H1 (cell line): Measurements from ENCODE around the gene GP9. TPM values are rescaled to one million over a fixed set of nuclear protein-coding genes. Genes with fewer than 3 reads are reported as not detected.

ENCODE experiments used
- CTCF ChIA-PET: fragments of 300-600 bp; sonication (Branson Sonifier 250); formaldehyde crosslinking; loops from one replicate; lab custom pipeline; 2021; ENCODE audit not compliant: partially characterized antibody; lab: Charles Lee
- POLR2A ChIA-PET: fragments of 300-600 bp; sonication (Branson Sonifier 250); formaldehyde crosslinking; loops from one replicate; lab custom pipeline; 2021; ENCODE audit warnings: inconsistent platforms; ENCODE audit not compliant: partially characterized antibody; lab: Charles Lee
- DNase-seq, 2 experiments: peaks; one replicate each; pipeline versions ENCODE4 v3.0.0 to v3.0.0-alpha.2; 2010 to 2022; ENCODE audit warnings: low spot score in 2 of 2, low read depth in 1 of 2, mixed read lengths in 1 of 2
- FAIRE-seq: peaks from 2 replicates; lab custom pipeline; 2011; peaks lifted over from hg19 to GRCh38; lab: Jason Lieb, UNC
- H2AFZ ChIP-seq: 2 replicates; pipeline ENCODE4 v1.8.1; 2012; ENCODE audit warnings: low read length, inconsistent platforms
- H2AK5ac ChIP-seq: 2 replicates; pipeline ENCODE4 v1.6.1; 2013; ENCODE audit warnings: low read depth, low read length
- H2BK120ac ChIP-seq: replicated peaks from 2 replicates; pipeline ENCODE3; 2013; ENCODE audit warnings: low read depth, low read length, inconsistent platforms
- H2BK12ac ChIP-seq: 2 replicates; pipeline ENCODE4 v1.6.1; 2013; ENCODE audit warnings: low read depth, low read length
- H2BK15ac ChIP-seq: 2 replicates; pipeline ENCODE4 v1.6.1; 2013; ENCODE audit warnings: low read length
- H2BK20ac ChIP-seq: 2 replicates; pipeline ENCODE4 v1.6.1; 2013; ENCODE audit warnings: low read length
- H2BK5ac ChIP-seq: 2 replicates; pipeline ENCODE4 v1.6.1; 2013; ENCODE audit warnings: low read depth, low read length
- H3K14ac ChIP-seq: 2 replicates; pipeline ENCODE4 v1.6.1; 2013; ENCODE audit warnings: inconsistent platforms; ENCODE audit not compliant: insufficient read length
- H3K18ac ChIP-seq: 2 replicates; pipeline ENCODE4 v1.6.1; 2013; ENCODE audit warnings: low read length; ENCODE audit errors: extremely low read depth
- H3K23ac ChIP-seq: 2 replicates; pipeline ENCODE4 v1.6.1; 2013; ENCODE audit warnings: inconsistent platforms; ENCODE audit not compliant: insufficient read length
- H3K23me2 ChIP-seq: 2 replicates; pipeline ENCODE4 v1.6.1; 2013; ENCODE audit warnings: low read depth, low read length
- H3K27ac ChIP-seq: 2 replicates; pipeline ENCODE4 v1.6.1; 2011; ENCODE audit warnings: low read depth, low read length, inconsistent platforms
- H3K27me3 ChIP-seq, 4 experiments: replicated peaks in 1 of 4; 1 replicate in 1 of 4; 2 replicates in 3 of 4; pipeline versions ENCODE4 v1.6.1 to v1.8.1; 2011 to 2013; ENCODE audit warnings: low read length in 3 of 4, mild to moderate bottlenecking in 3 of 4, inconsistent platforms in 2 of 4, mixed read lengths in 2 of 4, moderate library complexity in 1 of 4; ENCODE audit not compliant: control insufficient read depth in 3 of 4, insufficient read depth in 3 of 4; ENCODE audit errors: extremely low read depth in 1 of 4
- H3K36me3 ChIP-seq, 4 experiments: 2 replicates each; pipeline versions ENCODE4 v1.6.1 to v1.8.1; 2011 to 2013; ENCODE audit warnings: mild to moderate bottlenecking in 4 of 4, low read length in 3 of 4, moderate library complexity in 2 of 4, control low read depth in 1 of 4, inconsistent platforms in 1 of 4; ENCODE audit not compliant: insufficient read depth in 4 of 4, control insufficient read depth in 2 of 4
- H3K4ac ChIP-seq: replicated peaks from 2 replicates; pipeline ENCODE3; 2013; ENCODE audit warnings: low read length, low read depth, mixed read lengths, inconsistent platforms; ENCODE audit not compliant: insufficient read length
- H3K4me1 ChIP-seq, 4 experiments: replicated peaks in 1 of 4; 1 replicate in 1 of 4; 2 replicates in 3 of 4; pipeline versions ENCODE4 v1.6.1 to v1.8.1; 2011 to 2013; ENCODE audit warnings: low read length in 3 of 4, inconsistent platforms in 2 of 4, mixed read lengths in 1 of 4; ENCODE audit not compliant: insufficient read depth in 4 of 4, control insufficient read depth in 3 of 4
- H3K4me2 ChIP-seq, 2 experiments: 2 replicates each; pipeline versions ENCODE4 v1.6.1 to v1.8.1; 2011 to 2013; ENCODE audit warnings: low read depth in 2 of 2, low read length in 2 of 2, control low read depth in 1 of 2, inconsistent platforms in 1 of 2, mild to moderate bottlenecking in 1 of 2; ENCODE audit not compliant: insufficient read depth in 1 of 2
- H3K4me3 ChIP-seq, 4 experiments: fragments of 200-600, 300-600 bp in 1 of 4; sonication (generic), shearing (Covaris generic), sonication (Bioruptor Twin) in 1 of 4; 2 replicates each; pipeline versions ENCODE4 v1.5.1 to v1.8.1; 2011 to 2016; ENCODE audit warnings: low read length in 4 of 4, low read depth in 3 of 4, control low read depth in 2 of 4, inconsistent platforms in 2 of 4, mild to moderate bottlenecking in 2 of 4, mixed read lengths in 1 of 4, moderate library complexity in 1 of 4; ENCODE audit not compliant: insufficient read depth in 2 of 4; ENCODE audit errors: extremely low read depth in 1 of 4
- H3K56ac ChIP-seq: replicated peaks from 2 replicates; pipeline ENCODE3; 2013; ENCODE audit warnings: low read depth, mild to moderate bottlenecking, mixed read lengths, low read length, inconsistent platforms; ENCODE audit not compliant: insufficient read length
- H3K79me1 ChIP-seq: 2 replicates; pipeline ENCODE4 v1.6.1; 2013; ENCODE audit warnings: low read depth, low read length, control low read depth
- H3K79me2 ChIP-seq, 2 experiments: 2 replicates each; pipeline versions ENCODE4 v1.6.1 to v1.8.1; 2012 to 2013; ENCODE audit warnings: low read length in 2 of 2, mild to moderate bottlenecking in 2 of 2, inconsistent platforms in 1 of 2; ENCODE audit not compliant: insufficient read depth in 2 of 2, control insufficient read depth in 1 of 2
- H3K9ac ChIP-seq, 4 experiments: replicated peaks in 1 of 4; 1 replicate in 1 of 4; 2 replicates in 3 of 4; pipeline versions ENCODE4 v1.6.1 to v1.8.1; 2011 to 2013; ENCODE audit warnings: low read depth in 3 of 4, low read length in 3 of 4, control low read depth in 2 of 4, mild to moderate bottlenecking in 2 of 4, moderate library complexity in 2 of 4, inconsistent platforms in 1 of 4; ENCODE audit errors: extremely low read depth in 1 of 4
- H3K9me3 ChIP-seq, 2 experiments: 2 replicates each; pipeline versions ENCODE4 v1.6.1 to v1.8.1; 2012 to 2013; ENCODE audit warnings: mild to moderate bottlenecking in 2 of 2, moderate library complexity in 2 of 2, control low read depth in 1 of 2, inconsistent platforms in 1 of 2, low read depth in 1 of 2, low read length in 1 of 2, mixed read lengths in 1 of 2; ENCODE audit not compliant: insufficient read depth in 2 of 2
- H4K20me1 ChIP-seq, 2 experiments: replicated peaks in 1 of 2; 2 replicates each; pipeline versions ENCODE3 to v1.8.1; 2011 to 2013; ENCODE audit warnings: inconsistent platforms in 2 of 2, low read length in 2 of 2, mild to moderate bottlenecking in 1 of 2; ENCODE audit not compliant: insufficient read depth in 2 of 2, control insufficient read depth in 1 of 2
- H4K5ac ChIP-seq: 2 replicates; pipeline ENCODE4 v1.6.1; 2013; ENCODE audit warnings: low read length, low read depth, mixed read lengths, inconsistent platforms; ENCODE audit not compliant: insufficient read length
- H4K8ac ChIP-seq: 2 replicates; pipeline ENCODE4 v1.8.0; 2013; ENCODE audit warnings: mild to moderate bottlenecking, moderate library complexity, low read length, inconsistent platforms; ENCODE audit not compliant: insufficient read depth; ENCODE audit errors: extremely low read depth
- H4K91ac ChIP-seq: replicated peaks from 2 replicates; pipeline ENCODE3; 2013; ENCODE audit warnings: low read length, mixed read lengths, inconsistent platforms; ENCODE audit not compliant: insufficient read length
- CBX5 ChIP-seq: fragments of 300-800, 300-1000 bp; sonication (generic); IDR thresholded peaks from 2 replicates; pipeline ENCODE4 v1.7.1; 2016; ENCODE audit warnings: antibody characterized with exemption, low read length, low read depth
- CHD2 ChIP-seq: IDR thresholded peaks from 2 replicates; pipeline ENCODE4 v1.6.1; 2012; ENCODE audit warnings: low read length, improper control_type of control experiment
- FOSL1 ChIP-seq: IDR thresholded peaks from 2 replicates; pipeline ENCODE4 v1.6.1; 2011; ENCODE audit warnings: mild to moderate bottlenecking, low read depth, low read length, moderate library complexity; ENCODE audit not compliant: insufficient read depth
- HDAC2 ChIP-seq, 2 experiments: fragments of 300-600 bp in 1 of 2; sonication (generic) in 1 of 2; IDR thresholded peaks; 2 replicates each; pipeline ENCODE4 v1.6.1; 2011 to 2012; ENCODE audit warnings: low read depth in 2 of 2, low read length in 2 of 2, mild to moderate bottlenecking in 2 of 2, moderate library complexity in 2 of 2, borderline replicate concordance in 1 of 2, inconsistent platforms in 1 of 2
- KDM5A ChIP-seq: fragments of 200-600 bp; IDR thresholded peaks from 2 replicates; pipeline ENCODE4 v1.7.1; 2012; ENCODE audit warnings: mild to moderate bottlenecking, low read length, inconsistent platforms, mixed read lengths
- POLR2A ChIP-seq, 2 experiments: IDR thresholded peaks; 1 replicate in 1 of 2; 2 replicates in 1 of 2; pipeline ENCODE4 v1.6.1; 2011; ENCODE audit warnings: low read depth in 2 of 2, low read length in 2 of 2, mild to moderate bottlenecking in 2 of 2; ENCODE audit errors: control extremely low read depth in 1 of 2
- POU5F1 ChIP-seq: IDR thresholded peaks from 2 replicates; pipeline ENCODE4 v1.6.1; 2011; ENCODE audit warnings: low read depth, mild to moderate bottlenecking, low read length, moderate library complexity
- RAD21 ChIP-seq, 2 experiments: IDR thresholded peaks in 1 of 2; conservative IDR thresholded peaks in 1 of 2; 2 replicates each; pipeline ENCODE4 v1.6.1; 2011; ENCODE audit warnings: low read depth in 2 of 2, low read length in 2 of 2, improper control_type of control experiment in 1 of 2, inconsistent platforms in 1 of 2, mild to moderate bottlenecking in 1 of 2, moderate library complexity in 1 of 2
- SIN3A ChIP-seq, 2 experiments: IDR thresholded peaks in 1 of 2; conservative IDR thresholded peaks in 1 of 2; 2 replicates each; pipeline ENCODE4 v1.6.1; 2011 to 2012; ENCODE audit warnings: low read length in 2 of 2, improper control_type of control experiment in 1 of 2, low read depth in 1 of 2, mild to moderate bottlenecking in 1 of 2
- SP2 ChIP-seq: IDR thresholded peaks from 2 replicates; pipeline ENCODE4 v1.6.1; 2012; ENCODE audit warnings: mild to moderate bottlenecking, low read length, inconsistent platforms
- TEAD4 ChIP-seq: IDR thresholded peaks from 2 replicates; pipeline ENCODE4 v1.6.1; 2012; ENCODE audit warnings: low read depth, low read length, inconsistent platforms, mixed read lengths
- WGBS, 2 experiments: shearing (Covaris generic) in 1 of 2; methylation state at CpG; one replicate each; pipeline versions ENCODE4 v1.1.6 to v1.1.7; 2013 to 2015; ENCODE audit warnings: low lambda C conversion rate in 2 of 2, mixed read lengths in 2 of 2, inconsistent platforms in 1 of 2, low coverage in 1 of 2, missing lambda C conversion rate in 1 of 2; ENCODE audit not compliant: insufficient replicate concordance in 2 of 2, insufficient coverage in 1 of 2, insufficient read length in 1 of 2; ENCODE audit errors: extremely low coverage in 1 of 2, missing lambda C conversion rate in 1 of 2; 5-methylcytosine and 5-hydroxymethylcytosine counted together
- polyA plus RNA-seq, 7 experiments: library from polyadenylated mRNA; depleted of rRNA in 3 of 7; stranded (reverse) in 5 of 7; unstranded in 2 of 7; fragments of >200 nt in 5 of 7; fragments of 200-250 nt in 2 of 7; gene quantifications; 1 replicate in 5 of 7; 2 replicates in 1 of 7; 4 replicates in 1 of 7; pipeline versions ENCODE4 v1.2.1 to v1.2.3, GENCODE V29; 2011 to 2013; ENCODE audit warnings: missing spikeins in 2 of 7, mixed read lengths in 2 of 7
- total RNA-seq: library from RNA; stranded (reverse); fragmentation: NEBNext Ultra II Directional; extraction: Animal tissue kit (Norgen Biotek cat#: 25700); gene quantifications from 2 replicates; pipeline ENCODE4 v1.2.1, GENCODE V29; 2021
- TF ChIP-seq, protein P1 (sequence below): IDR thresholded peaks from 2 replicates; pipeline ENCODE4 v1.6.1; 2011; ENCODE audit warnings: low read length, improper control_type of control experiment

GP9 gene
- total and polyA plus RNA-seq, 2 of the 8 experiments (the other 6 are each of a cell fraction or from before 2014, with no cell fraction given), result not detected

DNA sequence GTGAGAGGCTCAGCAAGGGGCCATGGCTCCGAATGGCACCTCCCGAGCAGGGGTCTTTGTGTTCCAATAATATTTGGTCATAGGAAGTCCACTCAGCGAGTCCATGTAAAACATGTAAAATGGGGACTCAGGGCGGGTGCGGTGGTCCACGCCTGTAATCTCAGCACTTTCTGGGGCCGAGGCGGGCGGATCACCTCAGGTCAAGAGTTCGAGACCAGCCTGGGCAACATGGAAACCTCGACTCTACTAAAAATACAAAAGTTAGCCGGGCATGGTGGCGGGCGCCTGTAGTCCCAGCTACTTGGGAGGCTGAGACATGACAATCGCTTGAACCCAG is 33.1 kb upstream of the GP9 start:
- Histone ChIP-seq H3K27me3 (peaks cover 5 to 23% (median 19%) of the 10 kb centered on the region in 4 experiments), H3K36me3 (no peaks in the 10 kb centered on the region), H3K9ac (no peak overlapping the region), H3K14ac (no peak overlapping the region), H3K56ac (no peak overlapping the region), H2BK20ac (no peak overlapping the region), H2BK120ac (no peak overlapping the region), H2BK12ac (no peak overlapping the region), H3K18ac (no peak overlapping the region; the same call in 1 of the 2 replicates), H4K8ac (peak overlapping the region; percentile 63), H2AFZ (no peak overlapping the region), H2BK15ac (no peak overlapping the region), H2BK5ac (no peak overlapping the region), H3K79me2 (no peaks in the 10 kb centered on the region), H2AK5ac (no peak overlapping the region), H3K4me3 (peak overlapping the region in 3 of 4 experiments; percentile 11 to 52 (median 14); a peak in 5 of 8 replicates), H4K91ac (no peak overlapping the region), H4K5ac (no peak overlapping the region), H3K79me1 (no peaks in the 10 kb centered on the region), H3K4me1 (peaks cover 0 to 4% (median 0%) of the 10 kb centered on the region in 4 experiments; a peak in 3 of 7 replicates), H3K4ac (no peak overlapping the region), H4K20me1 (no peaks in the 10 kb centered on the region), H3K9me3 (no peaks in the 10 kb centered on the region), H3K4me2 (peak overlapping the region; percentile 32 to 66; a peak in 3 of 4 replicates), H3K23me2 (no peaks in the 10 kb centered on the region; the same call in 1 of the 2 replicates), H3K23ac (no peak overlapping the region), H3K27ac (no peak overlapping the region)
- ChIA-PET POLR2A (interaction anchor here (0.8 to 1.5 kb wide), 2 partner anchors 24 to 26 kb away, joined by 3 read pairs; no protein-coding TSS in a partner anchor), CTCF (interaction anchor here (0.8 to 10.0 kb wide), 10 partner anchors 8 to 218 kb away, joined by 3 to 58 read pairs (median 5); partner anchors contain the start of gene EFCC1)
- FAIRE-seq (no peak), DNase-seq (no peak)
- 89% methylated on average over 15 of the region's 15 CpGs; no CpG with 5 or more reads in 1 of the 2 experiments for WGBS, 2 experiments
- TF ChIP-seq HDAC2 (IDR thresholded peaks at IDR 0.05; ENCODE audit: borderline replicate concordance in 1 of 2, low read depth in 2 of 2, low read length in 2 of 2), result no peak
- no peak for TF ChIP-seq CBX5
- TF ChIP-seq RAD21 (IDR thresholded peaks at IDR 0.05 in 1 of 2, conservative IDR thresholded peaks at IDR 0.05 in 1 of 2; ENCODE audit: low read depth in 2 of 2, low read length in 2 of 2), result no peak
- no peak for TF ChIP-seq POU5F1
- TF ChIP-seq SP2, result no peak
- TF ChIP-seq CHD2, result no peak
- TF ChIP-seq FOSL1, result no peak
- TF ChIP-seq, protein P1, sequence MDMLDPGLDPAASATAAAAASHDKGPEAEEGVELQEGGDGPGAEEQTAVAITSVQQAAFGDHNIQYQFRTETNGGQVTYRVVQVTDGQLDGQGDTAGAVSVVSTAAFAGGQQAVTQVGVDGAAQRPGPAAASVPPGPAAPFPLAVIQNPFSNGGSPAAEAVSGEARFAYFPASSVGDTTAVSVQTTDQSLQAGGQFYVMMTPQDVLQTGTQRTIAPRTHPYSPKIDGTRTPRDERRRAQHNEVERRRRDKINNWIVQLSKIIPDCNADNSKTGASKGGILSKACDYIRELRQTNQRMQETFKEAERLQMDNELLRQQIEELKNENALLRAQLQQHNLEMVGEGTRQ, result no peak
- TF ChIP-seq KDM5A, result no peak
- no peak for TF ChIP-seq TEAD4
- no peak for TF ChIP-seq SIN3A (conservative IDR thresholded peaks at IDR 0.05 in 1 of 2, IDR thresholded peaks at IDR 0.05 in 1 of 2; ENCODE audit: low read depth in 1 of 2, low read length in 2 of 2)
- TF ChIP-seq POLR2A (IDR thresholded peaks at IDR 0.05; ENCODE audit: control extremely low read depth in 1 of 2, low read depth in 2 of 2, low read length in 2 of 2), result no peak
